ENCODE results near the gene FEV.
A peak's percentile ranks its signal among the peaks of the same experiment; 100 is the strongest.

The FEV gene

GRCh38 chr2:218998414-218999002, 13.5 kb upstream of the FEV start:
- Histone ChIP-seq H3K23ac (ENCODE audit: low read length) (peak overlapping the region; percentile 85), H3K79me1 (ENCODE audit: low read length) (no peaks in the 10 kb centered on the region), H2BK5ac (ENCODE audit: low read length) (peak overlapping the region; percentile 97), H2BK120ac (ENCODE audit: low read depth, low read length) (peak overlapping the region; percentile 82), H3K79me2 (ENCODE audit: control insufficient read depth, insufficient read depth, low read length) (no peaks in the 10 kb centered on the region), H2AK5ac (ENCODE audit: low read length) (peak overlapping the region; percentile 98), H3K36me3 (ENCODE audit: control insufficient read depth, insufficient read depth, low read length) (no peaks in the 10 kb centered on the region), H4K5ac (ENCODE audit: low read length) (no peak overlapping the region), H2BK15ac (replicated peaks; ENCODE audit: low read depth) (no peak overlapping the region), H3K4ac (ENCODE audit: low read depth, low read length) (peak overlapping the region; percentile 77), H3K27ac (ENCODE audit: low read depth, low read length) (peak overlapping the region; percentile 87), H3K18ac (ENCODE audit: low read length) (peak overlapping the region; percentile 60), H3K4me1 (ENCODE audit: control insufficient read depth, low read depth, low read length) (peaks cover 40% of the 10 kb centered on the region), H3K4me3 (ENCODE audit: low read length) (no peak overlapping the region), H3K56ac (ENCODE audit: low read length) (peak overlapping the region; percentile 84), H3K4me2 (ENCODE audit: low read length) (no peak overlapping the region), H4K8ac (ENCODE audit: low read depth, low read length) (no peak overlapping the region), H3K9ac (ENCODE audit: low read length) (peak overlapping the region; percentile 14), H3K27me3 (ENCODE audit: insufficient read depth, low read length, poor library complexity) (peaks cover 21% of the 10 kb centered on the region)
- DNase-seq: peak; percentile 81
- WGBS (ENCODE audit: extremely low coverage, insufficient coverage, low lambda C conversion rate): no CpG with 5 or more reads among the region's 12 CpGs

- peak overlapping the region; percentile 87 for H2BK5ac ChIP-seq (ENCODE audit: low read length)
- no peak for DNase-seq
- H3K27me3 ChIP-seq (ENCODE audit: insufficient read depth, low read length, poor library complexity): peaks cover 29% of the 10 kb centered on the region
- no peaks in the 10 kb centered on the region for H3K36me3 ChIP-seq (ENCODE audit: control insufficient read depth, insufficient read depth, low read length)
- no peak overlapping the region for H3K9ac ChIP-seq (ENCODE audit: low read length)
- no peak overlapping the region for H4K5ac ChIP-seq (ENCODE audit: low read length)
- no peaks in the 10 kb centered on the region for H3K79me2 ChIP-seq (ENCODE audit: control insufficient read depth, insufficient read depth, low read length)
- no peak overlapping the region for H3K4me3 ChIP-seq (ENCODE audit: low read length)
- H2BK120ac ChIP-seq (ENCODE audit: low read depth, low read length): no peak overlapping the region
- no peak overlapping the region for H3K27ac ChIP-seq (ENCODE audit: low read depth, low read length)
- no peak overlapping the region for H3K4me2 ChIP-seq (ENCODE audit: low read length)
- no peak overlapping the region for H4K8ac ChIP-seq (ENCODE audit: low read depth, low read length)
- H3K4ac ChIP-seq (ENCODE audit: low read depth, low read length): peak overlapping the region; percentile 39
- no peak overlapping the region for H3K23ac ChIP-seq (ENCODE audit: low read length)
- peak overlapping the region; percentile 68 for H3K18ac ChIP-seq (ENCODE audit: low read length)
- H3K4me1 ChIP-seq (ENCODE audit: control insufficient read depth, low read depth, low read length): peaks cover 40% of the 10 kb centered on the region
- H2AK5ac ChIP-seq (ENCODE audit: low read length): peak overlapping the region; percentile 99
- WGBS (ENCODE audit: extremely low coverage, insufficient coverage, low lambda C conversion rate): no CpG with 5 or more reads among the region's 2 CpGs
- no peaks in the 10 kb centered on the region for H3K79me1 ChIP-seq (ENCODE audit: low read length)
- H2BK15ac ChIP-seq (replicated peaks; ENCODE audit: low read depth): no peak overlapping the region
- H3K56ac ChIP-seq (ENCODE audit: low read length): peak overlapping the region; percentile 84
Observed at GRCh38 chr2:218997731-218998130, 12.7 kb upstream of the FEV start.

GRCh38 chr2:218996937-218997336, 12.0 kb upstream of the FEV start:
- peaks cover 37% of the 10 kb centered on the region for H3K27me3 ChIP-seq (ENCODE audit: insufficient read depth, low read length, poor library complexity)
- peak overlapping the region; percentile 3 for H2BK120ac ChIP-seq (ENCODE audit: low read depth, low read length)
- H2BK5ac ChIP-seq (ENCODE audit: low read length): peak overlapping the region; percentile 31
- H3K4ac ChIP-seq (ENCODE audit: low read depth, low read length): peak overlapping the region; percentile 44
- no peak overlapping the region for H3K4me3 ChIP-seq (ENCODE audit: low read length)
- no peak overlapping the region for H4K5ac ChIP-seq (ENCODE audit: low read length)
- peak overlapping the region; percentile 68 for H3K18ac ChIP-seq (ENCODE audit: low read length)
- no peak overlapping the region for H3K23ac ChIP-seq (ENCODE audit: low read length)
- H3K4me2 ChIP-seq (ENCODE audit: low read length): no peak overlapping the region
- H3K79me2 ChIP-seq (ENCODE audit: control insufficient read depth, insufficient read depth, low read length): no peaks in the 10 kb centered on the region
- no peak overlapping the region for H4K8ac ChIP-seq (ENCODE audit: low read depth, low read length)
- peak overlapping the region; percentile 99 for H2AK5ac ChIP-seq (ENCODE audit: low read length)
- H2BK15ac ChIP-seq (replicated peaks; ENCODE audit: low read depth): no peak overlapping the region
- H3K56ac ChIP-seq (ENCODE audit: low read length): peak overlapping the region; percentile 87
- no peak for DNase-seq
- no peak overlapping the region for H3K27ac ChIP-seq (ENCODE audit: low read depth, low read length)
- H3K36me3 ChIP-seq (ENCODE audit: control insufficient read depth, insufficient read depth, low read length): no peaks in the 10 kb centered on the region
- peaks cover 37% of the 10 kb centered on the region for H3K4me1 ChIP-seq (ENCODE audit: control insufficient read depth, low read depth, low read length)
- WGBS (ENCODE audit: extremely low coverage, insufficient coverage, low lambda C conversion rate): no CpG with 5 or more reads among the region's 4 CpGs
- no peak overlapping the region for H3K9ac ChIP-seq (ENCODE audit: low read length)
- no peaks in the 10 kb centered on the region for H3K79me1 ChIP-seq (ENCODE audit: low read length)

- no CpG with 5 or more reads among the region's 43 CpGs for WGBS (ENCODE audit: extremely low coverage, insufficient coverage, low lambda C conversion rate)
- Histone ChIP-seq H3K4me3 (ENCODE audit: low read length) (no peak overlapping the region), H2AK5ac (ENCODE audit: low read length) (no peak overlapping the region), H3K56ac (ENCODE audit: low read length) (peak overlapping the region; percentile 87), H3K23ac (ENCODE audit: low read length) (peak overlapping the region; percentile 15), H3K4me2 (ENCODE audit: low read length) (peak overlapping the region; percentile 30), H3K79me1 (ENCODE audit: low read length) (no peaks in the 10 kb centered on the region), H2BK5ac (ENCODE audit: low read length) (peak overlapping the region; percentile 20), H4K8ac (ENCODE audit: low read depth, low read length) (no peak overlapping the region), H3K9ac (ENCODE audit: low read length) (peak overlapping the region; percentile 60), H3K27ac (ENCODE audit: low read depth, low read length) (no peak overlapping the region), H2BK120ac (ENCODE audit: low read depth, low read length) (no peak overlapping the region), H3K79me2 (ENCODE audit: control insufficient read depth, insufficient read depth, low read length) (no peaks in the 10 kb centered on the region), H3K27me3 (ENCODE audit: insufficient read depth, low read length, poor library complexity) (peaks cover 43% of the 10 kb centered on the region), H3K4me1 (ENCODE audit: control insufficient read depth, low read depth, low read length) (peaks cover 37% of the 10 kb centered on the region), H3K36me3 (ENCODE audit: control insufficient read depth, insufficient read depth, low read length) (no peaks in the 10 kb centered on the region), H3K18ac (ENCODE audit: low read length) (peak overlapping the region; percentile 2), H2BK15ac (replicated peaks; ENCODE audit: low read depth) (no peak overlapping the region), H3K4ac (ENCODE audit: low read depth, low read length) (peak overlapping the region; percentile 44), H4K5ac (ENCODE audit: low read length) (no peak overlapping the region)
- peak; percentile 91 for DNase-seq
Observed at GRCh38 chr2:218995972-218996711, 11.2 kb upstream of the FEV start.

GRCh38 chr2:218995561-218995960, 10.6 kb upstream of the FEV start:
- H3K4ac ChIP-seq (ENCODE audit: low read depth, low read length): no peak overlapping the region
- no peak overlapping the region for H2AK5ac ChIP-seq (ENCODE audit: low read length)
- H3K4me3 ChIP-seq (ENCODE audit: low read length): no peak overlapping the region
- H3K56ac ChIP-seq (ENCODE audit: low read length): no peak overlapping the region
- H3K18ac ChIP-seq (ENCODE audit: low read length): no peak overlapping the region
- no peak overlapping the region for H4K5ac ChIP-seq (ENCODE audit: low read length)
- H3K27me3 ChIP-seq (ENCODE audit: insufficient read depth, low read length, poor library complexity): peaks cover 49% of the 10 kb centered on the region
- H3K23ac ChIP-seq (ENCODE audit: low read length): no peak overlapping the region
- DNase-seq: no peak
- H2BK5ac ChIP-seq (ENCODE audit: low read length): no peak overlapping the region
- no peaks in the 10 kb centered on the region for H3K79me1 ChIP-seq (ENCODE audit: low read length)
- H3K36me3 ChIP-seq (ENCODE audit: control insufficient read depth, insufficient read depth, low read length): no peaks in the 10 kb centered on the region
- H3K79me2 ChIP-seq (ENCODE audit: control insufficient read depth, insufficient read depth, low read length): no peaks in the 10 kb centered on the region
- no peak overlapping the region for H2BK120ac ChIP-seq (ENCODE audit: low read depth, low read length)
- WGBS (ENCODE audit: extremely low coverage, insufficient coverage, low lambda C conversion rate): no CpG with 5 or more reads among the region's 8 CpGs
- no peak overlapping the region for H3K9ac ChIP-seq (ENCODE audit: low read length)
- peaks cover 32% of the 10 kb centered on the region for H3K4me1 ChIP-seq (ENCODE audit: control insufficient read depth, low read depth, low read length)
- H3K4me2 ChIP-seq (ENCODE audit: low read length): no peak overlapping the region
- no peak overlapping the region for H2BK15ac ChIP-seq (replicated peaks; ENCODE audit: low read depth)
- H4K8ac ChIP-seq (ENCODE audit: low read depth, low read length): no peak overlapping the region
- H3K27ac ChIP-seq (ENCODE audit: low read depth, low read length): no peak overlapping the region

Measured in mesendoderm (in vitro differentiated cells).